HG02623 (cell line): Measurements from ENCODE around the gene TRERF1.
A peak's percentile ranks its signal among the peaks of the same experiment; 100 is the strongest.

Source experiments
- ATAC-seq: cut with Tn5 transposase; IDR thresholded peaks from one replicate; pipeline ENCODE4 v1.9.1; 2021; ENCODE audit warnings: moderate library complexity; ENCODE audit not compliant: unreplicated experiment

Gene TRERF1

DNA sequence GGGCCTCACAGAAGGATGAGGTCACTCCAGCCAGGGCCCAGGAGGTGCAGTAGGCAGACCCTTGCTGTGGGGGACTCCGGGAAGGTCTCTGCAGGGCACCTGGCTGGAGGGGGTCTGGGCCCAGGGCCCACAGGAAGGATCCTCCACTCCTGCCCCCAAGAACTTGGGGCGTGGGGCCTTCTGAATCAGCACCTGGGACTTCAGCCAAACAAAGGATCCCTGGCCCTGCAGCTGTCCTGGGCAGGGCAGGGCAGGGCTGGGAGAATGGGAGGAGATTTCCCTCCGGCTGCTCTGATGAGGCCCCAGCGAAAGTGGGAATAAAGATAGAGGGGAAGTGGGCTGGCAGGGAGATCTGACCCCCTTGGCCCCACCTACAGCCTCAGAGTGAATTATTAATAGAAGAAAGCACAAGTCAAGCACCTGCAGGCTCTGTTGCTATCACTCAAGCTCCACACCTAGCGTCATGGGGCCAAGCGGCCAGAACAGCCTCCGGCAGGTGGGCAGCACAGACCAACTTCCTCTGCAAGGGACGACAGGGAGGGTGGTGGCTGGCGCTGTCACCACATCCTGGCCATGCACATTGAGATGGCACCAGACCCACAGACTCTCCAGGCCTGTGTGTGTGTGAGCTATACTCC is 172.5 kb downstream of the TRERF1 start:
- no peak for ATAC-seq

GRCh38 chr6:42278131-42278853 is 173.4 kb downstream of the TRERF1 start:
- ATAC-seq: no peak

DNA sequence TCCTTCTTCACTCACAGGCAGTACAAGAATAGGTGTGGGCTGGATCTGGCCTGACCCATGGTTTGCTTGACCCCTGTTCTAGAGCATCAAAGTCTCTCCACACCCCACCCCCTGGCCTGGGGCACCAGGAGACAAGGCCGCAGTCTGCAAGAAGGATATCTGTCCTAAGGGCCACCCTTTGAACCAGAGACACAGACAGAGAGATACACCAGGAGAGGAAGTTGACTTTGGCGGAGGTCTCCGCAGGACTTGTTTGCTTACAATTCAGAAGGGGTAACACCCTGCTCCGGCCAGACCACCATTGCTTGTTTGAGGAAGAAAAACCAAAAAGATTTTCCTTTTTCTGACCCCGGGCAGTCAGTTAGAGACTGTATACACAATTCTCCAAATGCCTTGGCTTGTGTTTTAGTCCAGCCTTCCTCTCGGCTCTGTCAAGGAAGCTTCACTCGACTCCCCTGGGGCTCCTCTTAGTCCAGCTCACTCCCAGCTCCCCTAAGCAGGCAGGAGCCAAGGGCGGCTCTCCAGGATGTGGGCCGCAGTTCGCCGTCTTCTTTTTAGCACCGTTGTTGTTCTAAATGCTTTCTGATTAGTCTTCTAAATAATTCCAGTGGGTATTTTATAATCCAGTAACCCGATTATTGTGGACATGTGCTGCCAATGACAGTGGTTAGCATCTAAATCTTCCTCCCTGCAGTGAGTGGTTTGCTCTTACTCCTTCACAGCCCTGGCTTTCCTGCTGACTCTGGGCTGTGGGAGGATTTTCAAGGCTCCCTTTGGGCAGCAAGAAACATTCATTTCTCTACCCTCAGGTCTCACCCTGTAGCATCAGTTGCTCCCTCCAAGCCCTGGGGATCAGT is 175.5 kb downstream of the TRERF1 start:
- ATAC-seq: no peak

GRCh38 chr6:42275376-42276033 is 176.2 kb downstream of the TRERF1 start:
- ATAC-seq: no peak

DNA sequence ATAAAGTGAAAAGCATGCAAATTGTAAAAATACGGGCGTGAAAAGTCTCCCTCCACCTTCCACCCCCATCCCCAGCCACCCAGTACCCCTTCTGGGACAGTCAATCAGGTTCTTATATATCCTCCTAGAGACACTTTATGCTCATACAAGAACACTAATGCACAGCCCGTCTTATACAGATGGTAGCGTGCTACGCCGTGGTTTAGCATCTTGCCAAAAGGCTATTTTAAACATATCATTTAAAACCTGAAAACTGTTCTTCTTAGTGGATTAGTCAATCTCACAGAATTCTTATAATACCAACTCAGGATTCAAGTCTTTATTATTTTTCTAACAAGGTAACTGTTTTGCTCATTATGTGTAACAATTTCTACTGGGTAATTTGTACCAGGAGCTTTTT is 176.8 kb downstream of the TRERF1 start:
- no peak for ATAC-seq

DNA sequence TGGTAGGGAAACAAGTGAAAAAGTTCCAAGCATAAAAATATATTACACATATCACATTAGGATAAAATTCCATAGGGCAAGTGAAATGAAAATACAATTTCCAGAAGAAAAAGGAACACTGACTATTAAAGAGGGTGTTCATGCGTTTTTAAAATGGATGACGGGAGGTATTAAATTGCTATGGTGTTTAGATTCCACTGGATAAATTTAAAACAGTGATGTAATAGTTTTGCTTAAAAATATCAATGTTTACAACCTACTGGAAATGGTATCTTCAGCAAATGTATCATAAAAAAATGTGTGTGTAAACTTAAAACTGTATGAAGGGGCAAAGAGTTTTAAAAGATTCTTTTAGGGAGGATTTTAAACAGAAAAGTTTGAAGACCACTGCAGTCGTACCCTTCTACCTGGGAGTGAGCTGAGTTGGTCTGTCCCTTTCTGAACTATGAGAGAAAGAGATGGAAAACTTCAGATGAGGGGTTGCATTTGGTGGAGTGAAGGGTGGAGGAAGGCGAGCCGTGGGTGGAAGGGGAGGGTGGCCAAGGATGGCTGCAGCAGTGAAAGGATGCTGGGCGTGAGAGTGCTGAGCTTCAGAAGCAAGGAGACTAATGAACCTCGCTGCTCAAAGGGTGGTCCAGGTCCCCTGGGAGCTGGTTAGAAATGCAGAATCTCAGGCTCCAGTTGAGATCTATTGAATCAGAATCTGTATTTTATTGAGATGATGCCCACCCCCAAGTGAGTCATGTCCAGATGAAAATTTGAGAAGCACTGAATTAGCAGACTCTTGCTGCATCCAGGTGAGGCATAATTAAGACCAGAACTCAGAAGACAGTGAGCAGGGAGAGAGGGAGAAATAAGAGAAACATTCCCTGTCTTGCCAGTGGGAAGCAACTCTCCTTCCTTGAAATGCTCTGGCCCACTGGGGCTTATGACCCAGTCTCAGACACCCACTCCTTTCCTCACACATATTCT is 179.6 kb downstream of the TRERF1 start:
- no peak for ATAC-seq

GRCh38 chr6:42269974-42270510 is 181.7 kb downstream of the TRERF1 start:
- peak; percentile 54 for ATAC-seq

DNA sequence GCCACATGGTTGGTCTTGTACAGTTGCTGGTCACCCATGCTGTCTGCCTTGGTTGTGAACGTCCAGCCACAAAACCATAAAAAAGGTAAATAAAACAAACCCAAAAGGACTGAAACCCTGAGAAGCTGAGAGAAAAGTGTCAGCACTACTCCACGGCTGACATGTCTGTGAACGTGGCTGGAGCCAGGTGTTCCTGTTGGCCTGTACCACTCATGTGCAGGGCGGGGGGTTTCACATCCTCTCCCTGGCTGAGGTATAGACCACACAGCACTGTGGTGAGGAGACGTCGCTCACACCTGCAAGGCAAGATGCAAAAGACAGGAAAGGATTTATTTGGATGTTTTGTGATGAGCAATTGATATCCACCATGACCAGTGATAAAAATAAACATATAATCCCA is 182.2 kb downstream of the TRERF1 start:
- ATAC-seq: peak; percentile 85

GRCh38 chr6:42268835-42269204 is 182.9 kb downstream of the TRERF1 start:
- no peak for ATAC-seq

- no peak for ATAC-seq
Observed at GRCh38 chr6:42268016-42268834, 183.5 kb downstream of the TRERF1 start.

- no peak for ATAC-seq
Observed at GRCh38 chr6:42266538-42266937, 185.2 kb downstream of the TRERF1 start.

GRCh38 chr6:42264852-42265390 is 186.8 kb downstream of the TRERF1 start:
- no peak for ATAC-seq

DNA sequence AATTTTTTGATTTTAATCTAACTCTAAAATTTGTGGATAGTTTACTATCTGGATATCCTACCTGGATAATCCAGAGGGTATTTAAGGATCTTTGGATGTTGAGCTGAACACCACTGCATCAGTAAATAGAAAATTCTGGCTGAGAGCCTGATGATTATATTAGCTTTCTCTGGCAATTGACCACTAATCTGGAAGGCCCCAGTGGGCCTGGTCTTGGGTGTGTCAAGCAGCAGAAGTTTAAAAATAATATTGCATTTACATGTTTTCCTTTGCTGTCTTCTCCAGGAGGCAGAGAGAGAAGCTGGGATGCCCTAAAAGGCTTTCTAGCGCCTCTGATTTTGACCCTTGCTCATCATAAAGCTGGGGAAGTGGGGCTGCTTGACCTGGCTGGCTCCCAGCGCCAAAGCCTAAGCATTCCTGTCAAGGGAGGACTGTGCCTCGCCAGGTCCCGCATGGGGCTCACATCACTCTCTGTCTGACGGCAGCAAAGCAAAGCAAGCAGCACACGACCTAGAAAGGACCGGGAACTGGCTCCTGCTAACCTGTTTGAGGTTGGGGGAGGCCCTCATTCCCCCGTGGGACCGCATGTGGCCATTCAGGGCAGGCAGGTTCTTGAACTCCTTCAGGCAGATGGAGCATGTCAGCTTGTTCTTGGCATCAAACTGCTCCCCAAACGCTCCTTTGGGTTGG is 187.4 kb downstream of the TRERF1 start:
- no peak for ATAC-seq

DNA sequence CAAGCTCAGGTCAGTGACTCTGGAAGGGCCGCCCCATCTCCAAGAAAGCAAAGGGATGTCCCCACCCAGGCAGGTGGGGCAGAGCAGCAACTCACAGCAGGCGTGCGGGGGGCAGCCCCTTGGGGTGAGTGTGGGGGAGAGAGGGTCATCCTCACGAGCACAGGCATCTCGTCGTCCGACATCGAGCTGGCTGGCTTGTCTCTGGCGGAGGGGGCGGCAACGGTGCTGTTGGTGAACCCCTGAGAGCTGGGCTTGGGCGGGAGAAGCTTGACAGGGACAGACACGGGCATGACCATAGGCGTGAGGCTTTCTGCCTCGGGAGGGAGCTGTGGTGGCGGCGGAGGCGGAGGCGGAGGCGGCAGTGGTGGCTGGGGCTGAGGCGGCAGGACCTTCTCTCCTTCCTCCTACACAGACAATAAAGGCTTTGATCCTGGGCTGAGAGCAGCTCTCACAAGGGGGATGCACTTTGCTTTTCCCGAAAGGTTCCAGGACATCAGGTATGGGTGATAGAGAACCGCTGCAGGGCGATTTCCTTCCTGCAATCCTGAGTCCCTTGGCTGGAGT is 188.5 kb downstream of the TRERF1 start:
- no peak for ATAC-seq

- ATAC-seq: no peak
Observed at GRCh38 chr6:42260972-42261371, 190.8 kb downstream of the TRERF1 start.

- no peak for ATAC-seq
Observed at GRCh38 chr6:42260396-42260888, 191.3 kb downstream of the TRERF1 start.

DNA sequence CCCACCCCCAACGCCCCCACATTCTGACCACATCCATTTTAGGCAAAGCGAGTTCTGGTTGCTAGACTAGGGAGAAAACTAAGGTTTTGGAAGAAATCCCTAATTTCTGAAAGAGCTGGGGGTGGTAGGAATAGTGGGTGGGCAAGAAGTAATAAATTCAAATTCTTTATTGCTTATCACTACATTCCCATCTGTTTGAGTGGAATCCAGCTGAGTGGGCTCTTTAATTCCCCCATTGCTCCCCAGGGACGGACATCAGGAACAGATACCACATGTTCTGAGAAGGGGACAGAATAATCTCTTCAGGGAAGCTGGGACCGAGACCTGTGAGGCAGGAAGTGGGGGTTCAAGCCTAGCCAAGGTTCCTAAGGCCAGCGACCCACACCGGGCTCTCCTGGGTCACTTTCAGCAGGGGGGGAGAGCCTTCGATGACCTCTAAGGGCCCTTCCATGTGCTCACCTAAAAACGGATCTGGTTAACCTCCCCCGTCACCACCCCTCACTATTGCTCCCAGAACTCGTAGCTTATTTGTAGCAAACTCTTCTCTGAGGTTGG is 191.8 kb downstream of the TRERF1 start:
- ATAC-seq: no peak
